Naive thymus-derived CD4-positive, alpha-beta T cell (primary cell): Measurements from ENCODE around the gene TMEM151B. TPM values are rescaled to one million over a fixed set of nuclear protein-coding genes. Genes with fewer than 3 reads are reported as not detected.
A peak's percentile ranks its signal among the peaks of the same experiment; 100 is the strongest.

ENCODE experiments used
- ATAC-seq: fragments of 150-1000 bp; cut with Tn5 transposase; 2 replicates; pipeline ENCODE4 v1.10.0; 2021; ENCODE audit warnings: mild to moderate bottlenecking, moderate library complexity
- CTCF ChIA-PET: fragments of 350-600 bp; sonication (Branson Sonifier 250); formaldehyde crosslinking; loops from one replicate; lab custom pipeline; 2021; ENCODE audit warnings: antibody characterized with exemption; lab: Charles Lee
- POLR2A ChIA-PET: fragments of 350-600 bp; sonication (Branson Sonifier 250); formaldehyde crosslinking; loops from one replicate; lab custom pipeline; 2021; ENCODE audit warnings: antibody characterized with exemption, inconsistent platforms; lab: Charles Lee
- DNase-seq, 9 donors: peaks; one replicate each; pipeline versions ENCODE4 v3.0.0 to v3.0.0-alpha.2; 2020 to 2022; ENCODE audit warnings: mixed read lengths in 1 of 9
- H3K27ac ChIP-seq: one replicate; pipeline ENCODE4 v1.7.0; 2013; ENCODE audit warnings: mild to moderate bottlenecking, low read depth, low read length, moderate library complexity
- H3K27me3 ChIP-seq, 2 donors: one replicate each; pipeline ENCODE4 v1.7.0; 2013; ENCODE audit warnings: low read length in 2 of 2, mild to moderate bottlenecking in 2 of 2, moderate library complexity in 2 of 2; ENCODE audit not compliant: control insufficient read depth in 2 of 2, insufficient read depth in 2 of 2
- H3K36me3 ChIP-seq, 3 experiments: 1 replicate in 2 of 3; 2 replicates in 1 of 3; pipeline ENCODE4 v1.7.0; 2013; ENCODE audit warnings: low read length in 3 of 3, mild to moderate bottlenecking in 3 of 3, moderate library complexity in 1 of 3; ENCODE audit not compliant: insufficient read depth in 3 of 3, control insufficient read depth in 2 of 3
- H3K4me1 ChIP-seq, 2 donors: one replicate each; pipeline ENCODE4 v1.7.0; 2013; ENCODE audit warnings: low read length in 2 of 2, mild to moderate bottlenecking in 2 of 2, moderate library complexity in 1 of 2; ENCODE audit not compliant: control insufficient read depth in 2 of 2, insufficient read depth in 2 of 2
- H3K4me3 ChIP-seq: 2 replicates; pipeline ENCODE4 v1.7.0; 2013; ENCODE audit warnings: mild to moderate bottlenecking, low read length
- H3K9me3 ChIP-seq, 3 experiments: 1 replicate in 2 of 3; 2 replicates in 1 of 3; pipeline ENCODE4 v1.7.0; 2013; ENCODE audit warnings: low read length in 3 of 3; ENCODE audit not compliant: control insufficient read depth in 2 of 3
- H3K27ac Mint-ChIP-seq, 9 donors: one replicate each; pipeline ENCODE4 v1.8.0; 2020 to 2022; ENCODE audit warnings: mixed read lengths in 9 of 9, mild to moderate bottlenecking in 8 of 9, moderate library complexity in 5 of 9, inconsistent platforms in 2 of 9
- H3K27me3 Mint-ChIP-seq, 5 donors: one replicate each; pipeline ENCODE4 v1.8.0; 2021 to 2022; ENCODE audit warnings: mixed read lengths in 5 of 5, mild to moderate bottlenecking in 1 of 5
- H3K36me3 Mint-ChIP-seq, 5 donors: one replicate each; pipeline ENCODE4 v1.8.0; 2020 to 2022; ENCODE audit warnings: mixed read lengths in 5 of 5, mild to moderate bottlenecking in 3 of 5, inconsistent platforms in 1 of 5
- H3K4me1 Mint-ChIP-seq, 7 donors: one replicate each; pipeline ENCODE4 v1.8.0; 2020 to 2022; ENCODE audit warnings: mixed read lengths in 7 of 7, mild to moderate bottlenecking in 3 of 7, inconsistent platforms in 1 of 7
- H3K4me3 Mint-ChIP-seq, 10 donors: one replicate each; pipeline ENCODE4 v1.8.0; 2020 to 2022; ENCODE audit warnings: mild to moderate bottlenecking in 10 of 10, mixed read lengths in 10 of 10, moderate library complexity in 6 of 10, inconsistent platforms in 2 of 10
- H3K9me3 Mint-ChIP-seq, 11 donors: one replicate each; pipeline ENCODE4 v1.8.0; 2020 to 2022; ENCODE audit warnings: mixed read lengths in 11 of 11, mild to moderate bottlenecking in 4 of 11, inconsistent platforms in 1 of 11, moderate library complexity in 1 of 11
- intact Hi-C, 2 donors: fragments of 100-400 bp; cut with micrococcal nuclease; formaldehyde crosslinking; loops; one replicate each; pipeline ENCODE4 v1.15.1; 2023
- polyA plus RNA-seq, 2 donors: library from polyadenylated mRNA; unstranded; fragments of 300-500 nt; fragmentation: Illumina TruSeq; gene quantifications; one replicate each; pipeline ENCODE4 v1.2.3, GENCODE V29; 2021
- total RNA-seq, 6 experiments: library from RNA in 5 of 6; stranded (reverse) in 5 of 6; gene quantifications; 1 replicate in 5 of 6; 2 replicates in 1 of 6; pipeline ENCODE4 v1.2.3 and lab custom pipeline; 2021 to 2026

Gene TMEM151B
- total and polyA plus RNA-seq, 7 experiments from 2014 or later = 0.22 TPM; not detected in 6

GRCh38 chr6:44245391-44245911, 24.8 kb upstream of the TMEM151B start:
- ATAC-seq (no peak), DNase-seq (no peak)
- Mint-ChIP-seq H3K27me3 (peaks cover 0 to 12% (median 0%) of the 10 kb centered on the region in 5 donors), H3K4me1 (peaks cover 26 to 41% (median 37%) of the 10 kb centered on the region in 7 donors), H3K9me3 (peaks cover 0 to 9% (median 0%) of the 10 kb centered on the region in 11 donors), H3K27ac (peak overlapping the region; percentile 72 to 100 (median 98)), H3K4me3 (peak overlapping the region; percentile 94 to 99 (median 98)), H3K36me3 (peaks cover 12 to 33% (median 17%) of the 10 kb centered on the region in 5 donors)
- H3K27me3 ChIP-seq = no peaks in the 10 kb centered on the region
- H3K9me3 ChIP-seq = no peaks in the 10 kb centered on the region
- POLR2A ChIA-PET = interaction anchor here (0.6 to 6.3 kb wide), 6 partner anchors 10 to 1316 kb away, joined by 3 to 142 read pairs (median 38); partner anchors contain the start of genes CNPY3, NFKBIE, SLC29A1 and SLC35B2
- intact Hi-C loops = loop anchor here in 1 of 2 donors (5.0 kb wide), 1 partner anchor 1473 kb away; no protein-coding TSS in a partner anchor
- H3K27ac ChIP-seq = peak overlapping the region; percentile 93
- CTCF ChIA-PET = interaction anchor here (0.8 to 2.8 kb wide), 5 partner anchors 8 to 27 kb away, joined by 3 to 12 read pairs (median 4); no protein-coding TSS in a partner anchor
- peaks cover 15 to 19% of the 10 kb centered on the region in 2 donors for H3K4me1 ChIP-seq
- H3K36me3 ChIP-seq = peaks cover 0 to 31% (median 20%) of the 10 kb centered on the region in 3 experiments
- peak overlapping the region; percentile 99 for H3K4me3 ChIP-seq

GRCh38 chr6:44245912-44246662, 24.2 kb upstream of the TMEM151B start:
- peaks cover 12 to 36% (median 24%) of the 10 kb centered on the region in 5 donors for H3K36me3 Mint-ChIP-seq

GRCh38 chr6:44246663-44247337, 23.4 kb upstream of the TMEM151B start, which contains the start of gene HSP90AB1:
TSS of gene HSP90AB1 (plus strand) at chr6:44247101. CDS start at chr6:44248630, 1,529 bp downstream.
- CTCF ChIA-PET = interaction anchor here (0.6 to 2.8 kb wide), 8 partner anchors 9 to 66 kb away, joined by 3 to 22 read pairs (median 4); partner anchors contain the start of genes AARS2, SLC29A1 and SLC35B2
- intact Hi-C loops = loop anchor here (1.0 to 5.0 kb wide), 13 partner anchors 8 to 1474 kb away; partner anchors contain the start of genes MRPL14 (in 2 of the 2), NFKBIE (in 2 of the 2), SLC35B2 (in 2 of the 2) and TMEM63B (in 2 of the 2)
- Mint-ChIP-seq H3K27me3 (peaks cover 0 to 12% (median 0%) of the 10 kb centered on the region in 5 donors), H3K9me3 (peaks cover 0 to 9% (median 0%) of the 10 kb centered on the region in 11 donors), H3K4me3 (peak within 1 kb of the TSS; percentile 94 to 99 (median 98)), H3K36me3 (peaks cover 14 to 41% (median 31%) of the 10 kb centered on the region in 5 donors), H3K4me1 (peaks cover 29 to 53% (median 44%) of the 10 kb centered on the region in 7 donors), H3K27ac (peak within 1 kb of the TSS; percentile 96 to 100 (median 98))
- ATAC-seq (peak; percentile 90), DNase-seq (peak; percentile 78 to 98 (median 97))
- peak within 1 kb of the TSS; percentile 99 for H3K4me3 ChIP-seq
- H3K27ac ChIP-seq = peak within 1 kb of the TSS; percentile 93
- POLR2A ChIA-PET = interaction anchor here (0.5 to 6.3 kb wide), 15 partner anchors 10 to 1797 kb away, joined by 3 to 142 read pairs (median 6); partner anchors contain the start of genes AARS2, GTPBP2, NFKBIE and SLC29A1
- H3K36me3 ChIP-seq = peaks cover 9 to 44% (median 33%) of the 10 kb centered on the region in 3 experiments
- no peaks in the 10 kb centered on the region for H3K27me3 ChIP-seq
- no peaks in the 10 kb centered on the region for H3K9me3 ChIP-seq
- peaks cover 15 to 19% of the 10 kb centered on the region in 2 donors for H3K4me1 ChIP-seq

More at GRCh38 chr6:44245912-44246662, 24.2 kb upstream of the TMEM151B start:
- Mint-ChIP-seq H3K4me1 (peaks cover 26 to 47% (median 39%) of the 10 kb centered on the region in 7 donors), H3K27ac (peak overlapping the region; percentile 96 to 100 (median 98)), H3K9me3 (peaks cover 0 to 9% (median 0%) of the 10 kb centered on the region in 11 donors), H3K27me3 (peaks cover 0 to 12% (median 0%) of the 10 kb centered on the region in 5 donors), H3K4me3 (peak overlapping the region; percentile 94 to 99 (median 98))
- Histone ChIP-seq H3K27me3 (no peaks in the 10 kb centered on the region), H3K36me3 (peaks cover 6 to 37% (median 26%) of the 10 kb centered on the region in 3 experiments), H3K27ac (peak overlapping the region; percentile 93), H3K9me3 (no peaks in the 10 kb centered on the region), H3K4me1 (peaks cover 15 to 19% of the 10 kb centered on the region in 2 donors), H3K4me3 (peak overlapping the region; percentile 99)
- CTCF ChIA-PET = interaction anchor here (0.6 to 2.8 kb wide), 10 partner anchors 8 to 67 kb away, joined by 3 to 22 read pairs (median 4); partner anchors contain the start of genes AARS2, SLC29A1 and SLC35B2
- peak; percentile 60 for ATAC-seq
- intact Hi-C loops = loop anchor here (1.0 to 5.0 kb wide), 9 partner anchors 8 to 1474 kb away; partner anchors contain the start of genes NFKBIE (in 2 of the 2), GTPBP2 (in 1 of the 2), MRPL14 (in 1 of the 2) and SLC29A1 (in 1 of the 2)
- DNase-seq = peak; percentile 72 to 93 (median 84)
- POLR2A ChIA-PET = interaction anchor here (0.5 to 6.3 kb wide), 14 partner anchors 11 to 1317 kb away, joined by 3 to 142 read pairs (median 6); partner anchors contain the start of genes AARS2, CNPY3, NFKBIE and SLC29A1

GRCh38 chr6:44247338-44248302, 22.6 kb upstream of the TMEM151B start:
- ChIA-PET POLR2A (interaction anchor here (0.8 to 6.3 kb wide), 17 partner anchors 9 to 1798 kb away, joined by 3 to 142 read pairs (median 5); partner anchors contain the start of genes AARS2, GTPBP2, NFKBIE and SLC29A1), CTCF (interaction anchor here (0.7 to 2.8 kb wide), 9 partner anchors 9 to 149 kb away, joined by 3 to 22 read pairs (median 4); partner anchors contain the start of genes AARS2, SLC29A1 and SLC35B2)
- intact Hi-C loops = loop anchor here (1.0 to 5.0 kb wide), 9 partner anchors 10 to 1475 kb away; partner anchors contain the start of genes MRPL14 (in 2 of the 2), SLC35B2 (in 2 of the 2), TMEM63B (in 2 of the 2) and AARS2 (in 1 of the 2)
- peak; percentile 70 to 90 (median 80) for DNase-seq
- H3K36me3 Mint-ChIP-seq = peaks cover 18 to 46% (median 36%) of the 10 kb centered on the region in 5 donors
- peaks cover 32 to 59% (median 50%) of the 10 kb centered on the region in 7 donors for H3K4me1 Mint-ChIP-seq
- Histone ChIP-seq H3K27me3 (no peaks in the 10 kb centered on the region), H3K9me3 (no peaks in the 10 kb centered on the region), H3K27ac (peak overlapping the region; percentile 93), H3K4me1 (peaks cover 15 to 19% of the 10 kb centered on the region in 2 donors), H3K4me3 (peak overlapping the region; percentile 99), H3K36me3 (peaks cover 12 to 52% (median 34%) of the 10 kb centered on the region in 3 experiments)
- H3K4me3 Mint-ChIP-seq = peak overlapping the region; percentile 94 to 99 (median 98)
- H3K27ac Mint-ChIP-seq = peak overlapping the region; percentile 96 to 100 (median 98)
- H3K9me3 Mint-ChIP-seq = peaks cover 0 to 9% (median 0%) of the 10 kb centered on the region in 11 donors
- peaks cover 0 to 12% (median 0%) of the 10 kb centered on the region in 5 donors for H3K27me3 Mint-ChIP-seq
- ATAC-seq = peak; percentile 69
